Urinary bladder (tissue), 4 donors: Measurements from ENCODE around the gene GPR3. TPM values are rescaled to one million over a fixed set of nuclear protein-coding genes. Genes with fewer than 3 reads are reported as not detected.
"Not testable (repeated sequence)": the region's sequence is repeated elsewhere in the genome, so short reads cannot be mapped to it uniquely, and the experiment has no call there.

Experiments used
- DNase-seq: peaks from one replicate; pipeline ENCODE4 v3.0.0-alpha.2; 2015; ENCODE audit errors: extremely low spot score
- H3K27ac ChIP-seq: one replicate; pipeline ENCODE4 v1.5.1; 2013; ENCODE audit warnings: low read depth, mild to moderate bottlenecking, moderate library complexity
- H3K36me3 ChIP-seq: one replicate; pipeline ENCODE4 v1.6.1; 2013; ENCODE audit warnings: mild to moderate bottlenecking, moderate library complexity; ENCODE audit not compliant: insufficient read depth
- H3K4me1 ChIP-seq: one replicate; pipeline ENCODE4 v1.6.1; 2013; ENCODE audit warnings: mild to moderate bottlenecking, moderate library complexity; ENCODE audit not compliant: insufficient read depth
- H3K4me3 ChIP-seq: one replicate; pipeline ENCODE4 v1.5.1; 2013; ENCODE audit warnings: low read depth, low read length
- WGBS: extraction: QIAGEN DNeasy Blood & Tissue Kit; methylation state at CpG from one replicate; pipeline ENCODE4 v1.1.7; 2013; 5-methylcytosine and 5-hydroxymethylcytosine counted together
- polyA plus RNA-seq: library from polyadenylated mRNA; stranded (reverse); fragments of 200-250 nt; gene quantifications from one replicate; pipeline ENCODE4 v1.2.3, GENCODE V29; 2013
- total RNA-seq: library from RNA; depleted of rRNA; stranded (reverse); fragments of >200 nt; gene quantifications from one replicate; pipeline ENCODE4 v1.2.3, GENCODE V29; 2014
- donor health status: healthy with polysubstance abuse.
- donor health status: healthy.

GPR3 gene
- total and polyA plus RNA-seq, 2 donors = 0.16 to 1.8 TPM

DNA sequence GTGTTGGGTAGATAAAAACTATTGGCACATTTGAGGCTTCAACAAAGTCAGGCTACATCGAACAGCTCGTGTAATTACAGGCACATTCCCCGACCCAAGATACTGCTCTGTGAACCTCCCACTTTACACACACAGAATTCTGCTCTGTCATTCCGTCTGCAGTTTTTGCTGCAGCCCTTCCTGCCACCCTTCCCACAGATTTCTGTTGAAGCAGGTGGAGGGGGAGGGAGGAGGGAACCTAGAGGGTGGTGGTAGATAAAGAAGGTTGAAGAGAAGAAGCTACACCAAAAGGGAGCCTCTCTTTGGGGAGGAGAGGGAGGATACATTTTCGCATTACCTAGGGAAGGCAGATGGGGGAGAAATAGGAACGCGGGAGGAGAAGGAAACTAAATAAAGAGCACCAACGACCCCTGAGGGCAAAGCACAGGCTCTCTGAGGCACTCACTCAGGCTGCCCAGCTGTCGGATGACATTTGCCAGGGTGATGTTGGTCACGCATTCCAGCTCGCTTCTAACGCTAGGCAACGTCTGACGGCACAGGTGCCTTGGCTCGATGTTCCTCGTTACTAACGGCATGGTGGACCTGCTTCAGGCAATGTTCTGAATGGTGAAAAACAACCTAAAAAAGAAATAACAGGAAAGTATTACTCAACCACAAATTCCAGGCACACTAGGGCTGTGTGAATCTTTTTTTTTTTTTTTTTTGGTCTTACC, 36.0 kb downstream of the GPR3 start:
- H3K4me1 ChIP-seq = no peaks in the 10 kb centered on the region
- no peak overlapping the region for H3K4me3 ChIP-seq
- H3K27ac ChIP-seq = peak overlapping the region; percentile 14
- WGBS = 37% methylated on average over 17 of the region's 17 CpGs
- H3K36me3 ChIP-seq = no peaks in the 10 kb centered on the region
- no peak for DNase-seq

DNA sequence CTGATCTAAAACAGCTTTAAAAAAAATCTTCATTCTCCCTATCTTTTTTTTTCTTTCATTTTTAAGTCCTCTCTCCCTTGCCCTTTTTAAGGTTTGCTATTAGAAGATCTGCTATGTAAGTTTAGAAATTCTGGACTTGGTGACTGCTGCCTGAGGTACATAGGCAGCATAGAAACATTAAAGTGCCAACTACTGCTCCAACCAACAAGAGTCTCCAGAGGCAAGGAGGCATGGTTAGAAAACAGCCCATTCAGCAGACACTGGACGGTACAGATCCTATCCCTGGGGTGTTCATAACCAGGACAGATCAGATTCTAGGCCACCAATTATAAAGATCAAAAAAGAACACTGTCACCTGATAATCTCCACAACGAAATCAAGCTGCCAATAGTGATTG, 36.6 kb downstream of the GPR3 start:
- Histone ChIP-seq H3K4me3 (no peak overlapping the region), H3K27ac (peak overlapping the region; percentile 16), H3K36me3 (no peaks in the 10 kb centered on the region), H3K4me1 (no peaks in the 10 kb centered on the region)
- DNase-seq = no peak
- WGBS = 41% methylated on average over 2 of the region's 2 CpGs

DNA sequence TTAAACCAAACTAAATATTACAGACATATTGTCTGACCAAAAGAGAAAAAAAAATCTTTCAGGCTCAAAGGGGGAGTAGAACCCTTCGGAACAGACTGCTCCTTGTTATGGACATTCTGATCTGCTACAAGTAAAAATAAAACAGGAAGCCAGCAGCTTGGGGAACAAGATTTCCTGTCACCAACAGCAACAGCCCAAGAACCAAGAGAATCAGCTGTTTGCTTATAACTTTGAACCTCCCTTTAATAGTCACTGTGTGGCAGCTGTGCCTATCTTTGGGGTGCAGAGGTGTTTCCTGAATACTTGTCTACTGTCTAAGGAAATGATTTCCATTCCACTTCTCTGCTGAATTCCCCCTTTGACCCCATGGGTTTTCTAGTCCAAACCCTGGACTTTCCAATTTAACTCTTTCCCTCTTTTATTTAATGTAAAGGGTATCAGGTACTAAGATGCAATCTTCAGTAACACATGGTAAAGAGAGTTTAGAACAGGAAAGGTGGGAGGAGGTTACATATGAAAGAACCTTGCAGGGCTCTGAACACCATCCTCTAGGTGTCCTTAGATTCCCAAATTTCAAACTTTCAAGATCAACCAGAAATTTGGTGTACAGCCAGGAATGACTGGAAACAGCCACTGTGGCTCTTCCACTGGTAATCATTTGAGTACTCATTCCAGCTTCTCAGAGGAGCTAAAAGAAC, 38.6 kb downstream of the GPR3 start:
- Histone ChIP-seq H3K36me3 (no peaks in the 10 kb centered on the region), H3K27ac (peak overlapping the region; percentile 66), H3K4me1 (no peaks in the 10 kb centered on the region), H3K4me3 (no peak overlapping the region)
- no peak for DNase-seq
- WGBS = 13% methylated on average over 1 of the region's 1 CpG

DNA sequence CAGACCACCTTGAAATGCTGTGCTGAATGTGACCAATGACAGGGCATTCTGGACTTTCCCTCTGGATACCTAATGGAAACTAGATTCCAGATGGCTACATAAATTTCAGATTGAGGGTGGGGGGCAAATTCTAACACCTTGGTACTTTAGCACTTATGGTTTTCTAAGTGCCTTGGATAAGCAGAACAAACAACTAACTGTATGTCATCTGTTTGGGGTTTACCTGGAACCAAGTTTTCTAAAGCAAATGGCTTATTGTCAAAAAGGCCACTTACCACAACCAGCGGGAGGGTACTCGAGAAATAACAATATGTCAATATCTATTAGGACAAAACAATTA, 39.1 kb downstream of the GPR3 start:
- Histone ChIP-seq H3K4me1 (no peaks in the 10 kb centered on the region), H3K36me3 (no peaks in the 10 kb centered on the region), H3K27ac (no peak overlapping the region), H3K4me3 (no peak overlapping the region)
- no peak for DNase-seq
- WGBS = 95% methylated on average over 2 of the region's 2 CpGs

DNA sequence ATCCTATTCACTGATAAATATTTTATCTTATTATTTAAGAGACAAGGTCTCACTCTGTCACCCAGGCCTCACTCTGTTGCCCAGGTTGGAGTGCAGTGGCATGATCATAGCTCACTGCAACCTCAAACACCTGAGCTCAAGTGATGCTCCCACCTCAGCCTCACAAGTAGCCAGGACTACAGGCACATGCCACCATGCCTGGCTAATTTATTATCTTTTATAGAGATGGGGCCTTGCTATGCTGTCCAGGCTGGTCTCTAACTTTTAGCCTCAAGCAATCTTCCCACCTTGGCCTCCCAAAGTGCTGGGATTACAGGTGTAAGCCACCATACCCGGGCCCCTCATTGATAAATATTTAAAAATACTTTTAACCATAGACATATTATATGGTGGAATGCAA, 40.3 kb downstream of the GPR3 start:
- WGBS = 54% methylated on average over 1 of the region's 1 CpG
- H3K4me1 ChIP-seq, DNase-seq, H3K36me3 ChIP-seq, H3K27ac ChIP-seq, H3K4me3 ChIP-seq: not testable (repeated sequence)

DNA sequence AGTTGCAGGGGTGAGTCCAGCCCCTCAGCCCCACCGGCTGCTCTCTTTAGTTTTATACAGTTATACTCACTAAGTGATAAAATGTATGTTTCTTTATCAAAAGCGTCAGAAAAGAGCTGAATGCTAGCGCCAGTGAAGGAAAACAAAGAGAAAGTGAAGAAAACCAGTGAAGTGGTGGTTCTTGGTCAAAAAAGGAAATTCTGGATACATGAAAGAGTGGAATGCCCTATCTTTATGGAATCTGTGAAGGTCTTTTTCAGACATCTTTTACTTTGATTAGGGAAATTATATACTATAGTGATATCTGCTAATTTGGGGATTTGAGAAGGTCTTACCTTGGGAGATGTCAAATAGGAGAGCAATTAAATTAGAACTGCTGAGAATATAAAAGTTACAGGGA, 41.3 kb downstream of the GPR3 start:
- WGBS = 83% methylated on average over 3 of the region's 3 CpGs
- H3K4me3 ChIP-seq = no peak overlapping the region
- H3K36me3 ChIP-seq = no peaks in the 10 kb centered on the region
- H3K27ac ChIP-seq = no peak overlapping the region
- no peak for DNase-seq
- no peaks in the 10 kb centered on the region for H3K4me1 ChIP-seq

DNA sequence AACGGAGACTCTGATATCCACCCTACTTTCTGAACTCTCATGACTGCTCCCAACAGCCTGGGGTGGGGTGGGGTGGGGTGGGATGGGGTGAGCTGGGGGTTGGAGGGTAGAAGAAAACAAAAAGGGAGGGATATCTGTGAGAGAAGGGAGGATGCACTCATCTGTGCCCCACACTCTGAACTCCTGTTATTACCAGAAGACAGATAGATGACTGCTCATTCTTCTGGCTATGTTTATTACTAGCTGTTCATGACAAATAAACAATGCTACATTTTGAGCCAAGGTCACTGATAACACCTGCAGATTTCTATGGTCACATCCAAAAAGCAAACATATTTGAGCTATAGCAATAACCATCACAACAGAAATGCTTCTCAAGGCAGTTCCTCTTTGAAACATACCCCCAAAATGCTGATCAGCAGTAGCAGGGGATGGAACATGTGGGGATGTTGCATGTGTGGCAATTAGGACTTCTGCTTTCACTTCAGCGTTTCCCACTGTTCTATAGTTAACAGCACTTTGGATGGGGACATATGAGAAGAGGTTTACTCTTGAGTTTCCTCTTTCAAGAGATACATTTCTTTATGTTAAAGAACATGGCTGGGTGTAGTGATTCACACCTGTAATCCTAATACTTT, 43.3 kb downstream of the GPR3 start:
- 58% methylated on average over 2 of the region's 2 CpGs for WGBS

DNA sequence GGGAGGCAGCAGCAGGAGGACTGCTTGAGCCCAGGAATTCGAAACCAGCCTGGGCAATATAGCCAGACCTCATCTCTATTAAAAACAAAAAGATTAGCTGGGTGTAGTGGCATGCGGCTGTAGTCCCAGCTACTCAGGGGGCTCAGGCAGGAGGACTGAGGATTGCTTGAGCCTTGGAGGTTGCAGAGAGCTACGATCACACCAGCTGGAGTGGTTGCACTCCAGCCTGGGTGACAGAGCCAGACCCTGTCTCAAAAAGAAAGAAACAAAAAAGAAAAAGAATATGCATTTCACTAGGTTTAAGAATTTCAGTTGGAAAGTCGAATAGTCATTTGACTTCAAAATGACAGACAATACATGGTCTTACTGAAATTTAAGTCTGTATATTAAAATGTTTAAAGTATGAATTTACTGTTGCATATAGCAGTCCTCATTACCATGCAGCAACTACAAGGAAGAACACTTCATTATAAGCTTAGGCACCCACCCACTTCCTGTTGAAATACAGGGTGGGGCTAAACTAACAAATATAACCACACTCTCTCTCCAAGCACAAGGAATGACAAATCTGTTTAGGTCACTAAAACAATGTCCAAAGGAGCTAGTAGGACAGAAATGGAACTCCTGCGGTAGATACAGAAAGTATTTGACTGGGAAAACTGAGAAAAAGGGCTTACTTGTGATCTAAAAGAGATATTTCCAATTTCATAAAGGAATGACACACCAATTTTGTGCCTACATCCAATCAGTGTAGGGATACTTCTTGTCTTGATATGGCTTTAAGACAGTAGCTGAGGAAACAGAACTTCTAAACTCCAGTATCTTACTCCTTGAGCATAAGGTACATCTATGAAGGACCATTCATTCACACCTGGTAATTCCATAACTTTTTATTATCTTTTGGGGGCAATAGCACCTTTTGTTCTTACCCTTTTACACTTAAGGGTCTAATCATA, 44.1 kb downstream of the GPR3 start:
- DNase-seq = peak; percentile 47
- peak overlapping the region; percentile 78 for H3K27ac ChIP-seq
- no peaks in the 10 kb centered on the region for H3K4me1 ChIP-seq
- no peaks in the 10 kb centered on the region for H3K36me3 ChIP-seq
- 36% methylated on average over 5 of the region's 5 CpGs for WGBS
- no peak overlapping the region for H3K4me3 ChIP-seq

More for the DNA sequence above, 43.3 kb downstream of the GPR3 start:
- no peak for DNase-seq
- Histone ChIP-seq H3K36me3 (no peaks in the 10 kb centered on the region), H3K4me3 (no peak overlapping the region), H3K4me1 (no peaks in the 10 kb centered on the region), H3K27ac (no peak overlapping the region)

DNA sequence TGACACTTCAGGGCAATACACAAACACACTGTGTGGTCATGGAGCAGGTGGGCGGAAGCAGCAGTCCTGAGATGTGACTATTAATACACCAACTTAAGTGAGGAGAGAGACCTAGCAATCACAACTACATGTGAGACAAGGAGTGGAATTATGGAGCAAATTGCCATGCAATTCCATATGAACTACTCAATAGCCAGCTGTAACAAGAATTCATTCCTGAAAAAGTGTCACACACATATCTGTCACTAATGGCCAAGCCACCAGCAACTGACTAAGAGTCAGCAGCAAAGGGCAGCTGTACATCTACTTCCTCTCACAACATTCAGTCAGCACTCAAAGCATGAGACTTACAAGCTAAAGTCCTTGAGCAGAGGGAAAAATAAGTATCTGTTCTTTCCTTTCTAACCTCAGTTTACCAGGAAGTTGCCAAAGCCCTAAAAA, 46.2 kb downstream of the GPR3 start:
- H3K4me3 ChIP-seq = no peak overlapping the region
- H3K36me3 ChIP-seq = no peaks in the 10 kb centered on the region
- no peak overlapping the region for H3K27ac ChIP-seq
- no peak for DNase-seq
- 92% methylated on average over 1 of the region's 1 CpG for WGBS
- no peaks in the 10 kb centered on the region for H3K4me1 ChIP-seq

DNA sequence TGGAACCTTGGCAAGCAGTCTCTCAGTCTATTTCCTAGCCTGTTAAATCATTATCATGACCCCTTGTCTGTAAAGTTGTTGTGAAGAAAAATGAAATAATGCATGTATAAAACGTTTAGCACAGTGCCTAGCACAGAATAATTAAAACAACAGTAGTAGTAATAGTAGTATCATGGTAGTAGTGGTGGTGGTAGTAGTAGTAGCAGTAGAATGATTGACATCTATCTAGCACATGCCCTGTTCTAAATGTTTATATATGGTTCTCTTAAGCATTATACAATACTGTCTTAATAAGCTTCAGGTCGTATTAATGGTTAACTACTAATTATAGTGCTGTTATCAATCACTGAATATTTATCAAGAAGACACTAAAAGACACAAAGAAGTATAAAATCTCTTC, 46.7 kb downstream of the GPR3 start:
- no peak for DNase-seq
- no peaks in the 10 kb centered on the region for H3K36me3 ChIP-seq
- H3K4me1 ChIP-seq = no peaks in the 10 kb centered on the region
- no peak overlapping the region for H3K27ac ChIP-seq
- no peak overlapping the region for H3K4me3 ChIP-seq
- WGBS = 42% methylated on average over 2 of the region's 2 CpGs

DNA sequence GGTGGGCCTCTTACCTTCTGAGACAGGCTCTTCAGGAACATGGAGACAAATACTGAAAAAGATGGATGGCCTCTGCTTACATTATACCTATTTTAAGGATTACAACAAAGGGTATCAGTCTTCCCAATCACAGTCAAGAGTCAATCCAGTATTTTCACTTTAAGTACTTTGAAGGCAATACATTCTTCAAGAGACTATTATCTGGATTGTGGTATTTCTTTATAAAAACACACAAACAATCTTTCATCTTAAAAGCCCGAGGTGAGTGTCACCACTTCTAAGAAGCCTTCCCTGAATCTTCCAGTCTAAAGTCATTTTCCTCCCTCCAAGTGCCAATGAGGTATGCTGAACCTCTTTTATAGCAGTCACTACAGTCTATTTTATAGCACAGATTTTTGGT, 52.2 kb downstream of the GPR3 start:
- DNase-seq = no peak
- WGBS = 49% methylated on average over 1 of the region's 1 CpG
- H3K4me3 ChIP-seq = no peak overlapping the region
- peak overlapping the region; percentile 23 for H3K27ac ChIP-seq
- no peaks in the 10 kb centered on the region for H3K36me3 ChIP-seq
- peaks cover 1% of the 10 kb centered on the region for H3K4me1 ChIP-seq
